Activated CD8-positive, alpha-beta memory T cell treated with anti-CD3 and anti-CD28 coated beads, Interleukin-2, amount 10 ng/mL, durations not matched to agents 7 days and 5 days (primary cell): ENCODE data around the gene OAF. TPM values are rescaled to one million over a fixed set of nuclear protein-coding genes. Genes with fewer than 3 reads are reported as not detected.
A peak's percentile ranks its signal among the peaks of the same experiment; 100 is the strongest.

ENCODE experiments used
- ATAC-seq: fragments of 150-1000 bp; cut with Tn5 transposase; one replicate; pipeline ENCODE4 v1.10.0; 2021; ENCODE audit warnings: moderate library complexity
- CTCF ChIA-PET: fragments of 350-600 bp; sonication (Branson Sonifier 250); formaldehyde crosslinking; loops from one replicate; lab custom pipeline; 2021; ENCODE audit warnings: antibody characterized with exemption; lab: Charles Lee
- DNase-seq: peaks from one replicate; pipeline ENCODE4 v3.0.0-alpha.2; 2020
- H3K27ac Mint-ChIP-seq: one replicate; pipeline ENCODE4 v1.8.0; 2021; ENCODE audit warnings: mild to moderate bottlenecking, mixed read lengths
- H3K27me3 Mint-ChIP-seq: one replicate; pipeline ENCODE4 v1.8.0; 2021; ENCODE audit warnings: mixed read lengths
- H3K36me3 Mint-ChIP-seq: one replicate; pipeline ENCODE4 v1.8.0; 2021; ENCODE audit warnings: mild to moderate bottlenecking, mixed read lengths
- H3K4me1 Mint-ChIP-seq: one replicate; pipeline ENCODE4 v1.8.0; 2021; ENCODE audit warnings: mixed read lengths
- H3K4me3 Mint-ChIP-seq: one replicate; pipeline ENCODE4 v1.8.0; 2021; ENCODE audit warnings: mild to moderate bottlenecking, moderate library complexity, mixed read lengths
- H3K9me3 Mint-ChIP-seq: one replicate; pipeline ENCODE4 v1.8.0; 2022; ENCODE audit warnings: low read depth, mixed read lengths
- total RNA-seq, 2 experiments: library from RNA; stranded (reverse); gene quantifications; one replicate each; pipeline ENCODE4 v1.2.3, GENCODE V29; 2021

OAF gene
- total RNA-seq, 2 experiments from 2014 or later = 6.5 to 10.5 TPM

- H3K36me3 Mint-ChIP-seq = no peaks in the 10 kb centered on the region
- no peaks in the 10 kb centered on the region for H3K4me1 Mint-ChIP-seq
- H3K27ac Mint-ChIP-seq = no peak overlapping the region
- no peaks in the 10 kb centered on the region for H3K9me3 Mint-ChIP-seq
- H3K4me3 Mint-ChIP-seq = no peak overlapping the region
- DNase-seq = no peak
- CTCF ChIA-PET = no interaction called here
- peaks cover 23% of the 10 kb centered on the region for H3K27me3 Mint-ChIP-seq
- ATAC-seq = no peak
Observed at GRCh38 chr11:120198787-120199469, 11.9 kb upstream of the OAF start.

- ATAC-seq = no peak
- no peaks in the 10 kb centered on the region for H3K9me3 Mint-ChIP-seq
- no peak overlapping the region for H3K4me3 Mint-ChIP-seq
- H3K27me3 Mint-ChIP-seq = peaks cover 23% of the 10 kb centered on the region
- no peaks in the 10 kb centered on the region for H3K36me3 Mint-ChIP-seq
- no peak for DNase-seq
- no peaks in the 10 kb centered on the region for H3K4me1 Mint-ChIP-seq
- CTCF ChIA-PET = no interaction called here
- H3K27ac Mint-ChIP-seq = no peak overlapping the region
Observed at GRCh38 chr11:120199613-120200012, 11.2 kb upstream of the OAF start.

GRCh38 chr11:120200677-120201076 lies 10.2 kb upstream of the OAF start:
- ATAC-seq (no peak), DNase-seq (no peak)
- Mint-ChIP-seq H3K27ac (no peak overlapping the region), H3K9me3 (no peaks in the 10 kb centered on the region), H3K4me3 (no peak overlapping the region), H3K36me3 (no peaks in the 10 kb centered on the region), H3K27me3 (peaks cover 23% of the 10 kb centered on the region), H3K4me1 (no peaks in the 10 kb centered on the region)
- CTCF ChIA-PET = no interaction called here

- CTCF ChIA-PET = no interaction called here
Observed at GRCh38 chr11:120201653-120202052, 9.2 kb upstream of the OAF start.

GRCh38 chr11:120203626-120204025 lies 7.2 kb upstream of the OAF start:
- Mint-ChIP-seq H3K36me3 (no peaks in the 10 kb centered on the region), H3K27ac (no peak overlapping the region), H3K9me3 (no peaks in the 10 kb centered on the region), H3K27me3 (peaks cover 39% of the 10 kb centered on the region), H3K4me3 (no peak overlapping the region), H3K4me1 (no peaks in the 10 kb centered on the region)
- ATAC-seq = no peak
- no peak for DNase-seq
- CTCF ChIA-PET = interaction anchor here (0.7 kb wide), 1 partner anchor 60 kb away, joined by 7 read pairs; no protein-coding TSS in a partner anchor

More at GRCh38 chr11:120201653-120202052, 9.2 kb upstream of the OAF start:
- H3K9me3 Mint-ChIP-seq = no peaks in the 10 kb centered on the region
- no peak overlapping the region for H3K27ac Mint-ChIP-seq
- DNase-seq (no peak), ATAC-seq (no peak)
- H3K36me3 Mint-ChIP-seq = no peaks in the 10 kb centered on the region
- no peak overlapping the region for H3K4me3 Mint-ChIP-seq
- H3K27me3 Mint-ChIP-seq = peaks cover 23% of the 10 kb centered on the region
- H3K4me1 Mint-ChIP-seq = no peaks in the 10 kb centered on the region

GRCh38 chr11:120205596-120206161 lies 5.2 kb upstream of the OAF start:
- no peaks in the 10 kb centered on the region for H3K36me3 Mint-ChIP-seq
- CTCF ChIA-PET = no interaction called here
- no peaks in the 10 kb centered on the region for H3K9me3 Mint-ChIP-seq
- DNase-seq (no peak), ATAC-seq (no peak)
- H3K27me3 Mint-ChIP-seq = peaks cover 45% of the 10 kb centered on the region
- H3K4me1 Mint-ChIP-seq = peaks cover 7% of the 10 kb centered on the region
- no peak overlapping the region for H3K27ac Mint-ChIP-seq
- H3K4me3 Mint-ChIP-seq = no peak overlapping the region

- CTCF ChIA-PET = interaction anchor here (1.4 kb wide), 1 partner anchor 36 kb away, joined by 5 read pairs; no protein-coding TSS in a partner anchor
- no peak overlapping the region for H3K4me3 Mint-ChIP-seq
- ATAC-seq = no peak
- H3K27me3 Mint-ChIP-seq = peaks cover 43% of the 10 kb centered on the region
- no peaks in the 10 kb centered on the region for H3K36me3 Mint-ChIP-seq
- peaks cover 12% of the 10 kb centered on the region for H3K4me1 Mint-ChIP-seq
- H3K27ac Mint-ChIP-seq = no peak overlapping the region
- no peaks in the 10 kb centered on the region for H3K9me3 Mint-ChIP-seq
- no peak for DNase-seq
Observed at GRCh38 chr11:120207512-120207911, 3.3 kb upstream of the OAF start.

- peaks cover 42% of the 10 kb centered on the region for H3K27me3 Mint-ChIP-seq
- no peak overlapping the region for H3K27ac Mint-ChIP-seq
- ATAC-seq (no peak), DNase-seq (no peak)
- no peaks in the 10 kb centered on the region for H3K9me3 Mint-ChIP-seq
- H3K36me3 Mint-ChIP-seq = no peaks in the 10 kb centered on the region
- no peak overlapping the region for H3K4me3 Mint-ChIP-seq
- peaks cover 12% of the 10 kb centered on the region for H3K4me1 Mint-ChIP-seq
- CTCF ChIA-PET = interaction anchor here (1.2 to 1.4 kb wide), 2 partner anchors 21 to 37 kb away, joined by 3 to 5 read pairs; no protein-coding TSS in a partner anchor
Observed at GRCh38 chr11:120208001-120208441, 2.8 kb upstream of the OAF start.

GRCh38 chr11:120208777-120209176 lies 2.1 kb upstream of the OAF start:
- CTCF ChIA-PET = interaction anchor here (0.7 to 1.4 kb wide), 4 partner anchors 21 to 92 kb away, joined by 3 to 5 read pairs (median 3); no protein-coding TSS in a partner anchor
- Mint-ChIP-seq H3K4me3 (no peak overlapping the region), H3K27me3 (peaks cover 44% of the 10 kb centered on the region), H3K9me3 (no peaks in the 10 kb centered on the region), H3K27ac (no peak overlapping the region), H3K36me3 (no peaks in the 10 kb centered on the region), H3K4me1 (peaks cover 12% of the 10 kb centered on the region)
- DNase-seq (no peak), ATAC-seq (no peak)

GRCh38 chr11:120209746-120210625 lies 846 bp upstream of the OAF start:
- CTCF ChIA-PET = interaction anchor here (1.2 to 1.5 kb wide), 2 partner anchors 21 to 41 kb away, joined by 3 read pairs; no protein-coding TSS in a partner anchor
- Mint-ChIP-seq H3K9me3 (no peaks in the 10 kb centered on the region), H3K4me3 (peak overlapping the region; percentile 70), H3K4me1 (peaks cover 12% of the 10 kb centered on the region), H3K36me3 (no peaks in the 10 kb centered on the region), H3K27me3 (peaks cover 44% of the 10 kb centered on the region), H3K27ac (peak overlapping the region; percentile 20)
- DNase-seq = no peak
- no peak for ATAC-seq

- Mint-ChIP-seq H3K4me1 (peaks cover 12% of the 10 kb centered on the region), H3K27ac (peak overlapping the region; percentile 20), H3K36me3 (no peaks in the 10 kb centered on the region), H3K4me3 (peak overlapping the region; percentile 77), H3K9me3 (no peaks in the 10 kb centered on the region), H3K27me3 (peaks cover 44% of the 10 kb centered on the region)
- no peak for DNase-seq
- no peak for ATAC-seq
- CTCF ChIA-PET = interaction anchor here (1.2 to 2.8 kb wide), 5 partner anchors 18 to 92 kb away, joined by 3 to 11 read pairs (median 4); no protein-coding TSS in a partner anchor
Observed at GRCh38 chr11:120211522-120212258, 858 bp downstream of the OAF start.

- no peaks in the 10 kb centered on the region for H3K9me3 Mint-ChIP-seq
- H3K27ac Mint-ChIP-seq = no peak overlapping the region
- CTCF ChIA-PET = interaction anchor here (1.3 to 2.8 kb wide), 5 partner anchors 11 to 91 kb away, joined by 3 to 11 read pairs (median 5); no protein-coding TSS in a partner anchor
- peak overlapping the region; percentile 17 for H3K4me3 Mint-ChIP-seq
- H3K27me3 Mint-ChIP-seq = peaks cover 40% of the 10 kb centered on the region
- H3K36me3 Mint-ChIP-seq = no peaks in the 10 kb centered on the region
- ATAC-seq (no peak), DNase-seq (no peak)
- H3K4me1 Mint-ChIP-seq = peaks cover 12% of the 10 kb centered on the region
Observed at GRCh38 chr11:120212259-120212878, 1.5 kb downstream of the OAF start.
